ENCODE data around the gene EFCAB9. TPM values are rescaled to one million over a fixed set of nuclear protein-coding genes. Genes with fewer than 3 reads are reported as not detected.

The EFCAB9 gene
- total and polyA plus RNA-seq, 2 of the 8 experiments (the other 6 are each of a cell fraction or from before 2014, with no cell fraction given) = not detected

DNA sequence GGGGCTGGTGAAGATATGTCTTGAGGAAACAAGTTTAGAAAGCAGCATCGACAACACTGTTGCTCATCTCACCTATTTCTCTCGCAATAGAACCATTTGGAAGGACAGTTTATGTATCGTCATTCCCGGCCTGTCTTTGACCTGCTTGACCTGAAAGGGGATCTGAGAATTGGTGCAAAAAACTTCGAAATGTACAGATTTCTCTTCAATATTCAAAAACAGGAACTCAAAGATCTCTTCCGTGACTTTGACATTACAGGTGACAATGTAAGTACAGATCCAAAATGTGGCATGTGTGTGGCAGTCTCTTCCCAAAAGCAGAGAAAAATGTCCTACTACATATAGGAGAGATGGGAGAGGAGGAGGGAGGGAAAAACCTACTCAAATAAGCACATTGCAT is 6.5 kb downstream of the EFCAB9 start:
- POLR2A ChIA-PET (ENCODE audit: partially characterized antibody) = interaction anchor here (0.8 kb wide), 1 partner anchor 18 kb away, joined by 4 read pairs; no protein-coding TSS in a partner anchor
- Histone ChIP-seq H2BK20ac (ENCODE audit: low read length) (no peak overlapping the region), H2BK120ac (replicated peaks; ENCODE audit: low read depth, low read length) (no peak overlapping the region), H3K18ac (ENCODE audit: extremely low read depth, low read length) (no peak overlapping the region), H3K23me2 (ENCODE audit: low read depth, low read length) (no peaks in the 10 kb centered on the region), H3K9me3 (ENCODE audit: insufficient read depth in 2 of 2, low read depth in 1 of 2, low read length in 1 of 2) (peaks cover 0 to 6% of the 10 kb centered on the region in 2 experiments; a peak in 1 of 4 replicates), H2BK12ac (ENCODE audit: low read depth, low read length) (no peak overlapping the region), H3K27me3 (replicated peaks in 1 of 4; ENCODE audit: control insufficient read depth in 3 of 4, extremely low read depth in 1 of 4, insufficient read depth in 3 of 4, low read length in 3 of 4) (no peaks in the 10 kb centered on the region), H3K9ac (replicated peaks in 1 of 4; ENCODE audit: extremely low read depth in 1 of 4, low read depth in 3 of 4, low read length in 3 of 4) (no peak overlapping the region), H2AK5ac (ENCODE audit: low read depth, low read length) (no peak overlapping the region), H3K14ac (ENCODE audit: insufficient read length) (no peak overlapping the region), H2BK5ac (ENCODE audit: low read depth, low read length) (no peak overlapping the region), H3K4ac (replicated peaks; ENCODE audit: insufficient read length, low read depth, low read length) (no peak overlapping the region), H4K20me1 (replicated peaks in 1 of 2; ENCODE audit: control insufficient read depth in 1 of 2, insufficient read depth in 2 of 2, low read length in 2 of 2) (no peaks in the 10 kb centered on the region), H2BK15ac (ENCODE audit: low read length) (no peak overlapping the region), H3K79me2 (ENCODE audit: control insufficient read depth in 1 of 2, insufficient read depth in 2 of 2, low read length in 2 of 2) (no peaks in the 10 kb centered on the region), H3K4me1 (replicated peaks in 1 of 4; ENCODE audit: control insufficient read depth in 3 of 4, insufficient read depth in 4 of 4, low read length in 3 of 4) (no peaks in the 10 kb centered on the region; a peak in 1 of 7 replicates), H3K4me3 (ENCODE audit: extremely low read depth in 1 of 4, insufficient read depth in 2 of 4, low read depth in 3 of 4, low read length in 4 of 4) (no peak overlapping the region), H2AFZ (ENCODE audit: low read length) (no peak overlapping the region), H3K79me1 (ENCODE audit: low read depth, low read length) (no peaks in the 10 kb centered on the region), H4K91ac (replicated peaks; ENCODE audit: insufficient read length, low read length) (no peak overlapping the region), H3K4me2 (ENCODE audit: insufficient read depth in 1 of 2, low read depth in 2 of 2, low read length in 2 of 2) (no peak overlapping the region), H3K27ac (ENCODE audit: low read depth, low read length) (no peak overlapping the region), H4K8ac (ENCODE audit: extremely low read depth, insufficient read depth, low read length) (no peak overlapping the region), H3K56ac (replicated peaks; ENCODE audit: insufficient read length, low read depth, low read length) (no peak overlapping the region), H4K5ac (ENCODE audit: insufficient read length, low read depth, low read length) (no peak overlapping the region), H3K23ac (ENCODE audit: insufficient read length) (no peak overlapping the region), H3K36me3 (ENCODE audit: control insufficient read depth in 2 of 4, insufficient read depth in 4 of 4, low read length in 3 of 4) (no peaks in the 10 kb centered on the region)
- FAIRE-seq (no peak), DNase-seq (ENCODE audit: low read depth in 1 of 2, low spot score in 2 of 2) (no peak)
- CTCF ChIA-PET (ENCODE audit: partially characterized antibody) = interaction anchor here (1.1 kb wide), 1 partner anchor 194 kb away, joined by 5 read pairs; the partner anchor contains the start of gene FBXW11
- WGBS, 2 experiments (ENCODE audit: extremely low coverage in 1 of 2, insufficient coverage in 1 of 2, insufficient read length in 1 of 2, insufficient replicate concordance in 2 of 2, low coverage in 1 of 2, low lambda C conversion rate in 2 of 2, missing lambda C conversion rate in 1 of 2) = 85% methylated on average over 6 of the region's 6 CpGs; no CpG with 5 or more reads in 1 of the 2 experiments
- no peak for TF ChIP-seq YY1 (IDR thresholded peaks at IDR 0.05; ENCODE audit: low read depth, low read length)
- no peak for TF ChIP-seq GABPA (IDR thresholded peaks at IDR 0.05; ENCODE audit: borderline replicate concordance, insufficient read depth, low read length)
- no peak for TF ChIP-seq EZH2 (IDR thresholded peaks at IDR 0.05; ENCODE audit: low read depth, low read length, severe bottlenecking)
- TF ChIP-seq ZNF274 (IDR thresholded peaks at IDR 0.05; ENCODE audit: borderline replicate concordance, extremely low read depth, low read length) = no peak
- no peak for TF ChIP-seq TEAD4 (IDR thresholded peaks at IDR 0.05; ENCODE audit: low read depth, low read length)
- TF ChIP-seq ATF2 (IDR thresholded peaks at IDR 0.05; ENCODE audit: low read length) = no peak
- no peak for TF ChIP-seq POLR2AphosphoS5 (IDR thresholded peaks at IDR 0.05; ENCODE audit: low read depth, low read length)
- no peak for TF ChIP-seq POLR2A (IDR thresholded peaks at IDR 0.05; ENCODE audit: control extremely low read depth in 1 of 2, low read depth in 2 of 2, low read length in 2 of 2)

Measured in H1 (cell line).